Fibroblast of lung (primary cell): ENCODE results near the gene PDLIM7.

Source experiments
- EZH2 ChIP-seq: IDR thresholded peaks from 2 replicates; pipeline ENCODE4 v1.5.1; 2012; ENCODE audit warnings: low read length, control low read depth, mild to moderate bottlenecking; ENCODE audit errors: missing control alignments
- TF ChIP-seq, protein P1 (sequence below), 2 donors: IDR thresholded peaks in 1 of 2; conservative IDR thresholded peaks in 1 of 2; 1 replicate in 1 of 2; 2 replicates in 1 of 2; pipeline ENCODE4 v1.5.1; 2011 to 2012; ENCODE audit warnings: low read length in 2 of 2, control low read depth in 1 of 2, inconsistent platforms in 1 of 2, low read depth in 1 of 2, mild to moderate bottlenecking in 1 of 2

DNA sequence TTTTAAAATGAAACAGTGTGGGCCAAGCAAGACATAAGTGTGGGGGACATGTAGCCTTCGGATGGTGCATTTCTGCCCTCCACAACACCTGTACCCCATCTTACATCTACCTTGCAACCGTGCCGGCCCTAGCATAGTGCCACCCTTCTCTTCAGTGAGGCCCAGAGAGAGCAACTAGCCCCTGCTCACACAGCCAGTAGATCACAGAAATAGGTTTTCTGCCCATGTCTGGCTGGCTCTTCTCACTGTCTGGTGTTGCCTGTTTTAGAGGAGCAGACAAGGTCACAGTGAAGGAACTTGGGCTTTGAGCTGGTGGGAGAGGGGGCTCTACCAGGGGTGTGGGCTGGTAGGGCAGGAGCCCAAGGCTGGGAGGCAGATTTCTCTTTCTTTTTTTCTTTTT, 11.1 kb downstream of the PDLIM7 start:
- TF ChIP-seq, protein P1, sequence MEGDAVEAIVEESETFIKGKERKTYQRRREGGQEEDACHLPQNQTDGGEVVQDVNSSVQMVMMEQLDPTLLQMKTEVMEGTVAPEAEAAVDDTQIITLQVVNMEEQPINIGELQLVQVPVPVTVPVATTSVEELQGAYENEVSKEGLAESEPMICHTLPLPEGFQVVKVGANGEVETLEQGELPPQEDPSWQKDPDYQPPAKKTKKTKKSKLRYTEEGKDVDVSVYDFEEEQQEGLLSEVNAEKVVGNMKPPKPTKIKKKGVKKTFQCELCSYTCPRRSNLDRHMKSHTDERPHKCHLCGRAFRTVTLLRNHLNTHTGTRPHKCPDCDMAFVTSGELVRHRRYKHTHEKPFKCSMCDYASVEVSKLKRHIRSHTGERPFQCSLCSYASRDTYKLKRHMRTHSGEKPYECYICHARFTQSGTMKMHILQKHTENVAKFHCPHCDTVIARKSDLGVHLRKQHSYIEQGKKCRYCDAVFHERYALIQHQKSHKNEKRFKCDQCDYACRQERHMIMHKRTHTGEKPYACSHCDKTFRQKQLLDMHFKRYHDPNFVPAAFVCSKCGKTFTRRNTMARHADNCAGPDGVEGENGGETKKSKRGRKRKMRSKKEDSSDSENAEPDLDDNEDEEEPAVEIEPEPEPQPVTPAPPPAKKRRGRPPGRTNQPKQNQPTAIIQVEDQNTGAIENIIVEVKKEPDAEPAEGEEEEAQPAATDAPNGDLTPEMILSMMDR (conservative IDR thresholded peaks at IDR 0.05 in 1 of 2, IDR thresholded peaks at IDR 0.05 in 1 of 2; ENCODE audit: low read depth in 1 of 2, low read length in 2 of 2): no peak
- no peak for TF ChIP-seq EZH2
